IPS DF 4.7 (cell line): ENCODE data around the gene SPC24.
A peak's percentile ranks its signal among the peaks of the same experiment; 100 is the strongest.

ENCODE experiments used
- DNase-seq: peaks from one replicate; pipeline ENCODE4 v3.0.0-alpha.2; 2013; ENCODE audit warnings: low spot score; ENCODE audit errors: extremely low read depth

SPC24 gene

GRCh38 chr19:11155373-11156120 lies at the start of gene SPC24:
Gene SPC24 (minus strand): TSS chr19:11155782. CDS start chr19:11155776, 6 bp downstream.
- peak; percentile 97 for DNase-seq

- no peak for DNase-seq
Observed at GRCh38 chr19:11204943-11205349, 49.4 kb upstream of the SPC24 start.

GRCh38 chr19:11204076-11204602 lies 48.6 kb upstream of the SPC24 start:
- DNase-seq = no peak

GRCh38 chr19:11203194-11204075 lies 47.9 kb upstream of the SPC24 start:
- DNase-seq = no peak

GRCh38 chr19:11202488-11203193 lies 47.1 kb upstream of the SPC24 start:
- no peak for DNase-seq

GRCh38 chr19:11201791-11202190 lies 46.2 kb upstream of the SPC24 start:
- DNase-seq = no peak

- no peak for DNase-seq
Observed at GRCh38 chr19:11200931-11201330, 45.3 kb upstream of the SPC24 start.

- no peak for DNase-seq
Observed at GRCh38 chr19:11200015-11200574, 44.5 kb upstream of the SPC24 start.

GRCh38 chr19:11199517-11199916 lies 43.9 kb upstream of the SPC24 start:
- DNase-seq = no peak

GRCh38 chr19:11198769-11199424 lies 43.3 kb upstream of the SPC24 start:
- no peak for DNase-seq

- DNase-seq = no peak
Observed at GRCh38 chr19:11198175-11198534, 42.6 kb upstream of the SPC24 start.

- no peak for DNase-seq
Observed at GRCh38 chr19:11197291-11198174, 42.0 kb upstream of the SPC24 start, which contains the start of gene KANK2. Gene KANK2 (minus strand): TSS chr19:11197545. CDS start chr19:11194511, 3,034 bp downstream.

GRCh38 chr19:11196406-11197287 lies 41.1 kb upstream of the SPC24 start:
- DNase-seq = no peak

GRCh38 chr19:11195681-11196080 lies 40.1 kb upstream of the SPC24 start:
- no peak for DNase-seq

- DNase-seq = no peak
Observed at GRCh38 chr19:11194656-11195558, 39.3 kb upstream of the SPC24 start.

- no peak for DNase-seq
Observed at GRCh38 chr19:11194173-11194572, 38.6 kb upstream of the SPC24 start.
